Right hindlimb (tissue), 1 donor: ENCODE data around the gene N4BP2L2.

Experiments
- DNase-seq: peaks from one replicate; pipeline ENCODE4 v3.0.0-alpha.2; 2018

N4BP2L2 gene

DNA sequence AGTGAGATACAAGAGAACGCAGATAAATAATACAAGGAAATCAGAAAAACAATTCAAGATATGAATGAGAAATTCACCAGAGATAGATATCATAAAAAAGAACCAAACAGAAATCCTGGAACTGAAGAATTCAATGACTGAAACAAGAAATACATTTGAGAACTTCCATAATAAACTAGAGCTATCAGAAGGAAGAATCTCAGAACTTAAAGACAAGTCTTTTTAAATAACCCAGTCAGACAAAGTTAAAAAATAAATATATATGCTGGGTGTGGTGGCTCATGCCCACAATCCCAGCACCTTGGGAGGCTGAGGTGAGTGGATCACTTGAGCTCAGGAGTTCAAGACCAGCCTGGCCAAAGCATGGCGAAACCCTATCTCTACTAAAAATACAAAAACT lies 82.0 kb downstream of the N4BP2L2 start:
- DNase-seq = no peak

DNA sequence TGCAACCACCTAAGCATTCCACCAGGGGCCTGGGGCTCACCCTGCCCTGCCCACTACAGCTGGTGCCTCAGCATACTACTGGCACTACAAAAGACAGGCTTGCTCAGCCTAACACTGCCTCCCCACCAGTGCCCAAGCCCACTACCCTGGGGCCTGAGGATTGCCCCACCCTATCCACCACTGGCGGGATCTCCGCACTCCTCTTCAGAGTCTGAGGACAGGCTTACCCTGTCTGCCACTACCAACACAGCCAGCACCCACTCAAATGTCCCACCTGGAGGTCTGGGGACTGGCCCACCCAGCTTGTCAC lies 83.0 kb downstream of the N4BP2L2 start:
- DNase-seq = no peak

DNA sequence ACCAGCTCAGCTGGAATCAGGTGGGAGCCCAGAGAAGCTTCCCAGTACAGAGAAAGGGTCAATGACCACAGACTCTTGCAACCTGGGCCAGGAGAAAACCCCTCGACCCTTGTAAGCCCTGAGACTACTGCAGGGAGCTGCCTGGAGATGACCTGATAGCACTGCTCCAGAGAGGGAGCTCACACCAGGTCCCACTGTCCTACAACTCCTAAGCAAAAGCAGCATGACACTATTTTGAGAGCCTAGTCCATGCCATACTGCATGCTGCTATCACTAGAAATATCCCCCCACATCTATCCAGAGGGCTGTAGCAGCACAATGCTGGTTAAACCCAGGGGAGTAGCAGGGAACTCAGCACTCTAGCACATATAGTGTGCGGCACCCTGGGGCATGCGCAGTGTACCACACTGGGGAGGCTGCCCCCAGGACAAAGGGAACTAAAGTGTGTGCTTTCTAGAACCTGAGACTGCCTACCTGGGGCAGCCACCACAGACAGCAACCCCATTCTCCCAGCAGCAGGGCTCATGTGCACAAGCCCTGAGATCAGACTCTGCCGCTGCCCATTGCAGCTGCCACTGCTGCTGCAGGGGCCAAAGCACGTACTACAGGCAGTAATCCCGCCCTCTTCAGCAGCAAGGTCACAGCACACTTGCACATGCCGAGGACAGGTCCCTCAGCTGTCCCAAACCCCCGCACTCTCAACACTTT lies 83.6 kb downstream of the N4BP2L2 start:
- DNase-seq = no peak

DNA sequence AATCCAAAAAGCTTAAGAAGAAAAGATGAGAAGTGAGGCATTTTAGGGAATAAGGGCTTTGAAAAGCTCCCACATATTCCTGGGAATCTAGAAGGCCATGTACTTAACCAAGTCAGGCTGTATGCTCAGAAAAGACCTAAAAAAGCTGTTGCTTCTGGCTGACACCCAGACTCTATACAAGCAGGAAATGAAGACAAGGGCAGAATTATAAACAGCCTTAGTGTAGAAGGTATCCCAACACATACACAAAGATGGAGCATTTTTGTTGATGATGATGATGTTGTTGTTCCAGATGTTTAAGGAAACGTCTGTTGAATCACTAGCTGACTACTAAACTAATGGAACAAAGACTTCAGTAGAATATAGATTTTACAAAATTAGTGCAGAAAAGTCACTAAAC lies 84.6 kb downstream of the N4BP2L2 start:
- DNase-seq = no peak

- no peak for DNase-seq
These were observed 89.6 kb downstream of the N4BP2L2 start for GRCh38 chr13:32448972-32449371.

DNA sequence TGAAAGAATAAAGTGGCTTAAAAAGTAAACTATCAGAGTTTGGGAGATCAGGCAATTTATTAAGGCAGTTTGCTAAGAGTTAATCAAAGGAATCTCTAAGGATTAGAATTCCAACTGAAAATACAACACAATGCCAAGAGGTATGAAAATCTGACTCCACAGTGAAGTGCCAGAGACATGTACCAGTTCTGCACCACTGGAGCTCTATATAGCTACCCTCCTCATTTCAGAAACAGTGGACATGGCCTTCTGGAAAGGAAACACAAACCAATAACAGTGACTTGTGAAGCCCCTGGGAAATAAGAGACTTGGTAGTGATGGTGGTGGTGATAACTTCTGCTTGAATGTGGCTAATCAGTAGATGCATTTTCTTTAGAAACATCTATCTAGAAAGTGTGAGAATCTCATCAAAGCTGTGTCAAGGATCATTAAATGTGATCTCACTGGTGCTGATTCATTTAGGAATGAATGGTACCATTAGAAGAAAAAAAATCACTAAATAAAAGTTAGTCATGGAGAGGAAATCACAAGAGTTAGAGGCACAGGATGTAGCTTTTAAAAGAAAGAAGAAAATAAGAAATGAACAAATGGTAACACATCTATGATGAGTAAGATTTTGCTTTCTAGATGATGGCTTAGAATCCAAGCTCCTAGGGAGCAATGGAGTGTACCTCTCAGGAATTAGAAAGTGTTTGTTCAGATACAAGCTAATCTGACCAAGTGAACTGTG lies 90.5 kb downstream of the N4BP2L2 start:
- no peak for DNase-seq

- DNase-seq = no peak
These were observed 91.7 kb downstream of the N4BP2L2 start for GRCh38 chr13:32446773-32447465.

GRCh38 chr13:32446220-32446619 lies 92.4 kb downstream of the N4BP2L2 start:
- DNase-seq = no peak

- no peak for DNase-seq
These were observed 93.1 kb downstream of the N4BP2L2 start for GRCh38 chr13:32445461-32445860.

DNA sequence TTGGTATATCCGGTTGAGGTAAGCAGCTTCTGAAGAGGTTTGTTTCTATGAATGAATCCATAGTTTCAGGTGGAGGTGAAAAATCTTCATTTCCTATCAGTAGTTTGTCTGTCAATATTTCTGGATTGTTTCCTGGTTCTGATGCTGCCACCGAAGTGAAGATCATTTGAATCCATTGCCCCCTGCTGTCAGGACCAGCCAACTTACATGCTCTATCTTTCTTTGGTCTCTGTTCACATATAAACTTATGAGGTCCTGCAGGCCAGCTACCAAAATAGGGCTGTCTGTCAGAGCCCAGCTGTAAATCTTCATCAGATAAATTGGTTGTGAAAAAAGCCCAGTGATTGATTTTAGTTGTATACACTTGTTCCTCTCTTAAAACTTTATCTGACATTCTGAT lies 95.5 kb downstream of the N4BP2L2 start:
- DNase-seq = no peak

DNA sequence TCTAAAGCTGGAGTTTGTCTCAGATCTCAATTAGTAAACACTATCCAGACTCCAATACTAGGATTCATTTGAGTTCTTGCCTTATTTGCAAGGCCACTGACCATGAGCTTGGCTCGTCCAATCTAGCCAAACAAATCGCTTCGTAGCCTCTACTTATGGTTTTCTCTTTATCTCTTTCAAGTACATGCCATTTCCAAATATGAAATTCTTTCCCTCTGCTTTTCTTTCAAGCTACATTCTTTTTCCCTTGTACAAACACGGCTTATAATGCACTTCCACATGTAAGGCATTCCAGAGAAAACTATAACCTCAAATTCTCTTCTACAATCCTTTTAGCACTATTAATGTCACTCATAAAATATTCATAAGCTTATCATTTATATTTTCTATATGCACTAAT lies 99.7 kb downstream of the N4BP2L2 start:
- DNase-seq = no peak

- no peak for DNase-seq
These were observed 105.7 kb downstream of the N4BP2L2 start for GRCh38 chr13:32432856-32433255.

GRCh38 chr13:32431361-32431760 lies 107.2 kb downstream of the N4BP2L2 start:
- DNase-seq = no peak

DNA sequence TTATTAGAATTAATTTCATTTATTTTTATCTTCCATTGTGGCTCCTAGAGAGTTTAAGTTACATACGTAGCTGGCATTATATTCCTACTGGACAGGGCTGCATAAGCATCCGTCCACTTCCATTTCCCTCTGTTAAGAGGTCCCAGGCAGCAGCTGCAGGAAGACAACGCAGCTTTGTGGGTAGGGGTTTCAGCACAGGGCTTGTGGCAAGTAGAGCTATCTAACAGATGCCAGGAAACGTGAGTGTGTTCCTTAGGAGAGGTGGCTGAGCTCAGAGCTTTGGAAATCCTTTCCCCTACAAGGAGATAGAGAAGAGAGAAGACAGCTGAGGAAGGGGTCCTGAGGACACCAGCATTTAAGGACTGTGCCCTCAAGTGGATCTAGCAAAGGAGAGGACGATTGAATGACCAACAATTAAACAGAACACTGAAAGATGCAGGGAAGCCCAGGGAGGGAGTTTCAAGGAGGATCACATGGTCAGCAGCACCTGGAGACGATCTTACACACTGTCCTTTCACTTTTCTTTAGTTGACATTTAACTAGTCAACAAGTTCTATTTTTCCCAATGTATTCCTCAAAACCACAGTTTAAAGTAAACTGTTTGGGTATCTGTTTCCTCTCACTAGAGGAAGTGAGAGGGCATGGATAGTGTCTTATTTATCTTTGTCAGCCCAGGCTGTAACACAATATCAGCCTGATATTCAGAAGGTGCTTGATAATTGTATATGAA lies 108.4 kb downstream of the N4BP2L2 start:
- DNase-seq = no peak

- DNase-seq = no peak
These were observed 109.1 kb downstream of the N4BP2L2 start for GRCh38 chr13:32429433-32429909.

DNA sequence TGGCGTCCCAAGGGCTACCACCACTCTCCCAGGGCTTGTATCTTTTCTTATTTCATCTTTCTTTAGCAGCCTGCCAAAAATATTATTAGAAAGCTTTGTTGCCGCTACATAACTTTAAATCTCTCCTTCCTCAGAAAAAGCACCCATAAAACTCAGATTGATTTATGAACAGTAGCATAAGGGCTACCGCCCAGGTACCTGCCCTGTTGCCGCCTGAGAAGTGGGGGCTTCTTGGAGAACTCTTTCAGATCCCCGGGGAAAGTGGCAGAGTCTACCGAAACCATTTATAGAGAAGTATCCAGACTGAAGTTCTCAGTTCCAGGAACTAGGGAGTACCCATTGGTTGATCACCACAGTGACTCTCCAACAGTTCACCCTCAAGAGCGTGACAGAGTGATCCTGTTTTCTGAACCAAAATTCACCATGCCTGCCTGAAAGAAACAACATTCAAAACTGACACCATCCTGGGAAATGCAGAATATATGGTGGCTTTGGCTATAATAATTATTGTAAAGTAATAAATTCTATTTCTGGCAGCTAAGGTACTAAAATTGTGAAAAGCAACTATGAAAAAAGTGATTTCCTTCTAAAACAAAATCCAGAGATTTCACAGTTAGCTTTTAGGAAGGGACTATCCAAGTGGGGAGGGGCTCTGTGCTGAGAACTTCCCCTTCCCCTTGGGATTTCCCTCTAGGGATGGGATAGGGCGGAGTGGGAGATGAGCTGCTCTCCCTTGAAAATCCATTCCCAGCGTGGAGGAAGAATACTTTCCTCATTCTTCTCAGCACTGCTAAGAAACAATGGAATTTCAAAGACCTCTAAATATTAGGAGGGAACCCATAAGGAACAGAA lies 109.8 kb downstream of the N4BP2L2 start:
- no peak for DNase-seq

GRCh38 chr13:32427852-32428580 lies 110.6 kb downstream of the N4BP2L2 start, which contains the start of gene N4BP2L1:
N4BP2L1 (minus strand) TSS chr13:32428130; CDS start chr13:32428082, 48 bp downstream.
- DNase-seq = peak; percentile 78

DNA sequence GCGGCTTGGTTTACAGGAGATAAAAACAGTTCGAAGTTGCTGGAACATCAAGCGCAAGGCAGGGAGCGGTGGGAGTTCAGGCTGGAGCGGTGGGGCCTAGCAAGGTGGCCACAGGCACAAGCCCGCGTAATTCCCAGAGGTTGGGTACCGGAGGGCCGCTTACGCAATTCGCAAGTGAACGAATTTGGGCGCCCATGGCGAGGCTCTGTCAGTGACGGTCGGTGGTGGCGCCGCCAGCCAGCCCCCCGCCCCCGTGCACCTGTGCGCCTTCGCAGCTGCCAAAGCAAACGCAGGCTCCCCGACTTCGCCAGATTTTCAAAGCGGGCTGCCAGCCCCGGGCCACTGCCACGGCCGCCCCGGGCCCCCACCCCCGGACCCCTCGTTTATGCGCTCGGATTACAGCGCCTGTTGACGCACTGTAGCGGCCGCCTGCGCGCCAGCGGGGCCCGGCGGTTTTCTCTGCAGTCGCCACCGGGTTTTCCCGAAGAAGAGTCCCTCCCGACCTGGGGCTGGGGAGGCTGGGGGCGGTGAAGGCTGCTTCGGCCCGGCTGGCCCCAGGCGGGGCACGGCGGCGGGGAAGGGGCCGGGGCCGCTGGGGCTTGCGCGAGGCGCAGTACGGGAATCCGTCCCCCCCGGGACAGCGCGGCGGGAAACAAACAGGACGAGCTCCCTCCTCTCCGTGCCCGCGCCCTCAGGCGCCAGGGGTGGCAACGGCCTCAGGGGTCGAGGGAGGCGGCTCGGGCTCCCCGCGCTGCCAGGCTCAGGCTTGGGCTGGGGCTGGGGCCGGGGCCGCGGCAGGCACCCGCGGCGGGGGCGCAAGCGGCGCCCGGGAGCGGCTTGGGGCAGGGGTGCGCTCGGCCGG lies 111.4 kb downstream of the N4BP2L2 start:
- peak; percentile 62 for DNase-seq

DNA sequence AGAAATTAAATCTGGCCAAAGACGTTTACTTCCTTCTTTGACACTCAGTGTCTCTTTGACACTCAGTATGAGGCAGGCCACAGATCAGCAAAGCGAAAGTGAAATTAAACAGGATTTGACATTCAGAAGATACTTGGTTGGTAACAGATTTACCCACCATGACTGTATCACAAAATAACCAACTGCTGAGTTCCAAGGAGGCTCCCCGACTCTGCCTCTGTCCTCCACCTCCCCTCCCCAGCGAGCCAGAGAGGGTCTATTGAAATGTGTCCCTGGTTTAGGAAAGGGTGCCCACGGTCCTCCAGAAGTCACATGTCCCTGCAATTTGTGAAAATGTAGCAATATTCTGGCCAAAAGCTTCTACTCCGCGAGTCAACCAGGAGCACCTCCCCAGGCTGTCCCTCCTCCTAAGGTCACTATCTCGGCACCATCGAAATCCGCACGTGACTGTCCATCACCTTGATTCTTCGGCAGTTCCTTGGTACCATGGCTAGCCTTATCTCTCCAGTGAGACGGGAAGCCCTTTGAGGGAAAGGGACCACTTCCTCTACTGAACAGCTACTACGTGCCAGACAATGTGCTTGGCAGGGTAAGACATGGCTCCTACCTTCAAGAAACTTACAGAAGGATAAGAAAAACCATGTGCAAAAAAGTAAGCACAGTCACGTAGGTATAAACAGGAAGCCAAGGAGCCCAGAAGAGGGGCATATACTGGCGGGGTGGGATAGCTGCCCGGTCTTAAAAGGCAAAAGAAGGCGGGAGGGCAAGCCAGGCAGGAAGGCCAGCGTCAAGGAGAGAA lies 112.2 kb downstream of the N4BP2L2 start:
- no peak for DNase-seq

- no peak for DNase-seq
These were observed 113.4 kb downstream of the N4BP2L2 start for GRCh38 chr13:32425158-32425557.
